Mucosa of rectum (tissue), 2 donors: ENCODE measurements around the gene BTBD10.

ENCODE experiments used
- H3K27ac ChIP-seq, 2 donors: one replicate each; pipeline ENCODE4 v1.7.0; 2013; ENCODE audit warnings: inconsistent platforms in 2 of 2, low read depth in 2 of 2, low read length in 2 of 2
- H3K27me3 ChIP-seq, 2 donors: one replicate each; pipeline ENCODE4 v1.7.0; 2013; ENCODE audit warnings: low read length in 2 of 2; ENCODE audit not compliant: control insufficient read depth in 2 of 2, insufficient read depth in 2 of 2
- H3K36me3 ChIP-seq, 2 donors: one replicate each; pipeline ENCODE4 v1.7.0; 2013; ENCODE audit warnings: low read length in 2 of 2; ENCODE audit not compliant: control insufficient read depth in 2 of 2, insufficient read depth in 2 of 2
- H3K4me1 ChIP-seq, 2 donors: one replicate each; pipeline ENCODE4 v1.7.0; 2013; ENCODE audit warnings: low read length in 2 of 2, mild to moderate bottlenecking in 1 of 2; ENCODE audit not compliant: control insufficient read depth in 2 of 2, insufficient read depth in 2 of 2
- H3K4me3 ChIP-seq, 2 donors: one replicate each; pipeline ENCODE4 v1.7.0; 2013; ENCODE audit warnings: low read length in 2 of 2
- H3K9ac ChIP-seq, 2 donors: one replicate each; pipeline ENCODE4 v1.7.0; 2013; ENCODE audit warnings: low read length in 2 of 2, low read depth in 1 of 2, mild to moderate bottlenecking in 1 of 2
- H3K9me3 ChIP-seq, 2 donors: one replicate each; pipeline ENCODE4 v1.7.0; 2013; ENCODE audit warnings: low read length in 2 of 2; ENCODE audit not compliant: control insufficient read depth in 2 of 2
- donor health status: healthy.
- donor health status: Normal muscosa, but diverticular disease.

Gene BTBD10

DNA sequence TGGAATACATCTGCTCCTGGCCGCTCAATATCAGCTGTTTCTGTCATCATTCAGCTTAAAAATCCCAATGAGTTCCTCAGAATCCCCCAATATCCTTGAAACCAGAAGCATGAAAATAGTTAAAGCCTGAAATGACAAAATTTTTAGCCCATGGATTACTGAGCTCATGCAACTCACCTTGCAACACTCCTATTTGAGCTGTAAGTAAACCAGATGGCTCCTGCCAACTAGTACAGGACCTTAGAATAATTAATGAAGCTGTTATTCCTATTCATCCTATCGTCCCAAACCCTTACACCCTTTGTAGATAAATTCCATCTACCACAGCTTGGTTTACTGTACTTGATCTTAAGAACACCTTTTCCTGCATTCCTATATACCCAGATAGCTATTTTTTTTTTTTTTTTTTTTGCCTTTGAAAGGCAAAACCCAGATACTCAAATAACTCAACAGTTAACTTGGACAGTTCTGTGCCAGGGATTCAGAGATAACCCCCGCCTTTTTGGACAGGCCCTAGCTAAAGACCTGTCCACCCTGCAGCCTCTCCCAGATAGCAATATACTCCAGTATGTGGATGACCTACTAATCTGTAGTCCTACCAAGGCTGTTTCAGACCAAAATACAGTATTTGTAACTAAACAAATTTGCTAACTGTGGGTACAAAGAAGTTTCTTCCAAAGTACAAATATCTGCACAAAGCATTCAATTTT, 10.1 kb upstream of the BTBD10 start:
- H3K4me3 ChIP-seq = no peak overlapping the region
- H3K36me3 ChIP-seq = no peaks in the 10 kb centered on the region

DNA sequence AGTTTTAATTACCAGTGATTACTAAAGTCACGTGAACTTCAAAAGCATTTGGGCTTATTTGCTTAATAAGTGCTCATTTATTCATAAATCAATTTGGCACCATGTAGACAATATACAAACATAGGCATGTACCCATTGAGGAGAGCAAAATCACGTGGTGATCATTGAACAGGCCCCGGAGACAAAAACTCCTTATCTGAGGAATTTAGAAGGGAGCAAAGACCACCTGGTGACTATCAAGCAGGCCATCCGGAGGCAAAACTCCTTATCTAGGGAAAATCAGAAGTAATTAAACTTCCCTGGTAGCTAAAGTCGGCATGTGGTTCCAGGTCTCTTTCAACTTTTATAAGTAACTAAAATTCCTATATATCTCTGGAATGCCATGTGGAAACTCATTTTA, 5.7 kb upstream of the BTBD10 start:
- Histone ChIP-seq H3K27me3 (peaks cover 0 to 2% of the 10 kb centered on the region in 2 donors), H3K9me3 (no peaks in the 10 kb centered on the region), H3K9ac (no peak overlapping the region), H3K36me3 (no peaks in the 10 kb centered on the region), H3K4me3 (no peak overlapping the region), H3K27ac (no peak overlapping the region), H3K4me1 (peaks cover 3 to 5% of the 10 kb centered on the region in 2 donors)

More for the DNA sequence above, 10.1 kb upstream of the BTBD10 start:
- H3K4me1 ChIP-seq = no peaks in the 10 kb centered on the region
- H3K27ac ChIP-seq = no peak overlapping the region
- no peaks in the 10 kb centered on the region for H3K9me3 ChIP-seq
- H3K27me3 ChIP-seq = no peaks in the 10 kb centered on the region
- no peak overlapping the region for H3K9ac ChIP-seq

DNA sequence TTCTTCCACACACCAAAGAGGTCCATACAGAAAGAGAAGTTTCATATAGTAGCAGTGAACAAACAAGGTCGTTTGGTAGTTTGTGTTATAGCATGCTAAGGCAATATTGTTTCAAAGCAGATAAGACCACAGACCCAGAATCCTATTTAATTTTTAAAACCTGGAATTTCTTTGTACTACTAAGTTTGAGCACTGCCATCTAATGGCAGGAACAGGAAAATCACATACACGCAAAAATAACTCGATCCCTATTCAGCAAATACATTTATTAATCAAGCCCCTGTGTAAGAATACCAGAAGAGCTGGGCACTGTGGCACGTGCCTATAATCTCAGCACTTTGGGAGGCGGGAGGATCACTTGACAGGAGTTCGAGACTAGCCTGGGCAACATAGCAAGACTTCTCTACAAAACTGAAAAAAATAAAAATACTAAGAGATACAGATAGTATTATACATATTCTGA, 2.9 kb upstream of the BTBD10 start:
- H3K9me3 ChIP-seq = no peaks in the 10 kb centered on the region
- no peak overlapping the region for H3K4me3 ChIP-seq
- H3K27me3 ChIP-seq = peaks cover 0 to 2% of the 10 kb centered on the region in 2 donors
- no peak overlapping the region for H3K27ac ChIP-seq
- no peak overlapping the region for H3K9ac ChIP-seq
- H3K36me3 ChIP-seq = no peaks in the 10 kb centered on the region
- peaks cover 13 to 16% of the 10 kb centered on the region in 2 donors for H3K4me1 ChIP-seq

DNA sequence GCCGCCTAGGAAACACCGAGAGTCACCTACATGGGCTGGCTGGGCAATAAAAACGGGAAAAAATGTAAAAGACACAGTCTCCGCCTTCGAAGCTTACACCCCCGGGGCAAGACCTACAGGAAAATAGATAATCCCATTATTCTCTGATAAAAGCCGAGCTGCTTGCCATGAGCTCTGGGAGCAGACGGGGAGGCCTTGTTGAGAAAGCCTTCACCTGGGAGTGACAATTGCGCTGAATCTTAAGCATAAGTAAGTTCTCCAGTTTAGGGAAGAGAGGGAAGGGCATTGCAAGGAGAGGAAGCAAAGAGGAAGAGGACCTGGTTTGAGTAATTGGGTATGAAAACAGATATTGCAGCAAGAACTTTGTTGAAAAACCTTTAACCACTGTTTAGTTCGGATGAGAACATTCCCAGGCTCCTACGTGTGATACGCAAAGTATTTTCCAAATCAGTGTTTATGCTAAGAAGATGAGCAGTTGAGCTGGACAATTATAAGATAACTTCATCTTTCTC, 813 bp upstream of the BTBD10 start:
- Histone ChIP-seq H3K27ac (peak overlapping the region; percentile 95 to 96), H3K4me3 (peak overlapping the region; percentile 95 to 97), H3K9me3 (no peaks in the 10 kb centered on the region), H3K27me3 (peaks cover 0 to 2% of the 10 kb centered on the region in 2 donors), H3K4me1 (peaks cover 13 to 16% of the 10 kb centered on the region in 2 donors), H3K9ac (peak overlapping the region; percentile 93 to 95), H3K36me3 (no peaks in the 10 kb centered on the region)

DNA sequence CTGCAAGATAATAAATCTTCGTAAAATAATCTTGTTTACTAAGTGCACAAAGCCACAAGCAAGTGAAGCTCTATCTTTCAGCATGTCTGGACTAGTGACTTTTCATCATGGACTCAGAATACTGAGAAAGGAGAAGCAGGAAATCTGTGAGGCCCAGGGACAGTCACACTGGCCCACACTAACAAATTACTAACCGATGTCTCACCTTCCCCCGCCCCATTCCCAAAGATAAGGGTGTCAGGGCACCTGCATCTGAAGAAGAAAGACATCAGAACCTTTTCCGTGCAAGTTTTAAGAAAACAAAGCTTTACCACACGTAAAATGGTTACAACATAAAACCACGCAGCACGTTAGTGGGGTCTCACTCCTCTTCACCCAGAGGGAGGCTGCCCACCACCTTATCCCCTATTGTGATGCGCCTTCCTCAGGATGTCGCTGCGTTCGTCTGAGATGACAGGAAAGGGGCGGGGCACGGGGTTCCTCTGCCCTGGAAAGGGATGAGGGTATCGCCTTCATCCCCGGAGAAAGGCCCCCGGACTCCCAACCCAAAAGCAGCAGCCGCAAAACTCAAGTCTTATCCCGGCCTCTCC, 616 bp downstream of the BTBD10 start:
- Histone ChIP-seq H3K4me3 (peak overlapping the region; percentile 95 to 97), H3K4me1 (peaks cover 13 to 16% of the 10 kb centered on the region in 2 donors), H3K27ac (peak overlapping the region; percentile 95 to 96), H3K36me3 (no peaks in the 10 kb centered on the region), H3K27me3 (no peaks in the 10 kb centered on the region), H3K9ac (peak overlapping the region; percentile 93 to 95), H3K9me3 (no peaks in the 10 kb centered on the region)

DNA sequence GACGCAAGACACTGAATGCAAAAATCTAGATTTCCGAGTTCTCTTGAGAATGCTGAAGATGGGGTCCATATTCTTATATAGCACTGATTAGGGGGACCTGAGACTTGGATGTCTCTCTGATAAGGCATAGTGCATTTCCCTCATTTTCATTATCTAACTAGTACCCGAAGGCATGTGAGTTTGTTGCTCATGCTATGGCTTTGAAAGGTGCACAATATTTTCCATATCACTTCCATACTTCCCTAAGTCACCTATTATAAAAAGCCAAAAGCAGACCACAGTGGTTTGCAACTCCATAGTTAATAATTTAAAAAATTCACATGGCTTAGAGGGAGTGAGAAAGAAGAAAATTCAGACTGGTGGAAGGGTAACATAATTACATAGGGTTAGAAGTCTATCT, 1.7 kb downstream of the BTBD10 start:
- Histone ChIP-seq H3K36me3 (no peaks in the 10 kb centered on the region), H3K27ac (no peak overlapping the region), H3K9me3 (no peaks in the 10 kb centered on the region), H3K4me1 (peaks cover 13 to 16% of the 10 kb centered on the region in 2 donors), H3K27me3 (no peaks in the 10 kb centered on the region), H3K9ac (no peak overlapping the region), H3K4me3 (no peak overlapping the region)

DNA sequence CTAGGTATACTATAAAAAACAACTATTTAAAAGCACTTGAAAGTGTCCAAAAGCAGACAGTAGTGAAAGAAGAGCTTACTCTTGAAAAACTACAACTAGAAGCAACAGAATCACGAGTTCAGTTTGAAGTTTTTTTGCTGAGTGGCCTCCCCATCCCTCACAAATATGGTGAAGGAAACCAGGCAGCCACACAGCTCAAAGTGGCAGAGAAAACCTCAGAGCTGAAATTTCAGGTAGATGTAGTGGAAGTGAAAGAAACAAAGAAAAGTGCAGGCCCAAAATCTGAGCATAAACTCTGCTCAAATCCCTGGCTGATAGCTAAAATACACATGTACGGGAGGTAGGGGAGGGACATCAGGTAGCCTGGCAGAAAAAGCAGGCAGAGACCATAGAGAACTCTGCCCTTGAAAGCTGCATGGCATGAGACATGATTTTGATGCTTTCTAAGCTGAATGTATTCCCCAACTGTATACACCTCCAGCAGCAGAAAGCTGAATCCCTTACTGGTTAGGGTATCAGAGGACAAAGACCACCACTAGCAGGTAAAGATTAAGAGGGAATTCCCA, 12.1 kb downstream of the BTBD10 start:
- H3K4me1 ChIP-seq = peaks cover 0 to 6% of the 10 kb centered on the region in 2 donors
- H3K27me3 ChIP-seq = no peaks in the 10 kb centered on the region
- no peaks in the 10 kb centered on the region for H3K36me3 ChIP-seq
- H3K4me3 ChIP-seq = no peak overlapping the region
- no peak overlapping the region for H3K9ac ChIP-seq
- no peaks in the 10 kb centered on the region for H3K9me3 ChIP-seq
- no peak overlapping the region for H3K27ac ChIP-seq

DNA sequence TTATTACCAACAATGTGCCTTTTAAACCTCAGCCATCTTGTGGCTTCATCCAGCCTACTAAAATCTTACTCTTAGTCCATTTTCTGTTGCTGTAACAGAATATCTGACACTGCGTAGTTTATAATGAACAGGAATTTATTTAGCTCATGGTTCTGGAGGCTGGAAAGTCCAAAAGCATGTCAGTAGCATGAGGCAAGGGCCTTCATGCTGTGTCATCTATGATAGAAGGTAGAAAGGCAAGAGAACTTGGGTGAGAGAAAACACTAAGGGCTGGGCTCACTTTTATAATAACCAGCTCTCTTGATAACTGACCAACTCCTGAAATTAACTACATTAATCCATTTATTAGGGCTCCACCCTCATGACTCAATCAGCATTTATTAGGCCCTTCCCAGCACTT, 13.5 kb downstream of the BTBD10 start:
- Histone ChIP-seq H3K27me3 (no peaks in the 10 kb centered on the region), H3K27ac (no peak overlapping the region), H3K4me3 (no peak overlapping the region), H3K9ac (no peak overlapping the region), H3K36me3 (no peaks in the 10 kb centered on the region), H3K9me3 (no peaks in the 10 kb centered on the region), H3K4me1 (peaks cover 0 to 8% of the 10 kb centered on the region in 2 donors)

DNA sequence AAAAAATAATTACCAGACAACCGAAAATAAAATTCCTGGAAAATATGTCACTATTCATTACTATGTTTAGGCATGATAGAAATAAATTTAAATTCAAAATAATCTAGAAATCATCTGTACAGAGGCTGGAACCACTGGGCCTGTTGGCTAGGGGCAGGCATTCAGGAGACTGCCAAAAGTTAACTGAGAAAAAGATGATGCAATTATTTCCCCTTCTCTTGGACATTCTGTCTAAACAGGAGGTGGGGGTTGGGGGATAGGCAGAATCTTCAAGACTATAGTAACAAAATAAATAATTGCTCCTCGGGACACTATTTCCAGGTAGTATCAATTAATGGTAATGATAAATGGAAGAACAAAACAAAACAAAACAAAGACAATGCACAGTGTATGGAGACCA, 14.1 kb downstream of the BTBD10 start:
- Histone ChIP-seq H3K27me3 (no peaks in the 10 kb centered on the region), H3K27ac (no peak overlapping the region), H3K4me1 (peaks cover 0 to 8% of the 10 kb centered on the region in 2 donors), H3K9ac (no peak overlapping the region), H3K36me3 (no peaks in the 10 kb centered on the region), H3K9me3 (no peaks in the 10 kb centered on the region), H3K4me3 (no peak overlapping the region)

DNA sequence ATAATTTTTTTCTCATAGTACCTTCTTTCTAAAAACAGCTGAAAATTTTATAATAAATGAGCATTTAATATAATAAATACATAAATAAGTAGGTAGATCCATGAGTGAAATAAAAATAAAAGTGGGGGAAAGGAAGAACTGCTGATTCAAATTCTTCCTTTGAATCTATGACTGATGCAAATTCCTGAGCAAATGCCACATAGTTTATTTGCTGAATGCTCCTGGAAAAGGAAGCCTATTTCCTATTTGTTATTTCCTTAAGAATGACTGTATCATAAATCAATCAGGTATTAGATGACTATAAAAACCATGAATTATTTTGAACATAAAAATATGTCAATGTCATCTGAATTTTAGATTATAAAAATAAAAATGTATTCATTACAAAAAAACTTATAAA, 16.6 kb downstream of the BTBD10 start:
- Histone ChIP-seq H3K9me3 (no peaks in the 10 kb centered on the region), H3K4me3 (no peak overlapping the region)

More for the DNA sequence above, 16.6 kb downstream of the BTBD10 start:
- Histone ChIP-seq H3K4me1 (peaks cover 0 to 8% of the 10 kb centered on the region in 2 donors), H3K9ac (no peak overlapping the region), H3K27me3 (no peaks in the 10 kb centered on the region), H3K27ac (no peak overlapping the region), H3K36me3 (no peaks in the 10 kb centered on the region)
